Left ventricle myocardium inferior (tissue), 1 donor: ENCODE data around the gene IRF4. TPM values are rescaled to one million over a fixed set of nuclear protein-coding genes. Genes with fewer than 3 reads are reported as not detected.
A peak's percentile ranks its signal among the peaks of the same experiment; 100 is the strongest.

Source experiments
- DNase-seq: peaks from one replicate; pipeline ENCODE4 v3.0.0-alpha.2; 2020
- H3K27ac ChIP-seq: fragments of 200-600 bp; replicated peaks from 2 replicates; pipeline ENCODE4 v1.8.0; 2021
- H3K27me3 ChIP-seq: fragments of 200-600 bp; 2 replicates; pipeline ENCODE4 v1.8.0; 2021; ENCODE audit warnings: low read depth
- H3K36me3 ChIP-seq: fragments of 200-600 bp; 2 replicates; pipeline ENCODE4 v1.8.0; 2021
- H3K4me1 ChIP-seq: fragments of 200-600 bp; 2 replicates; pipeline ENCODE4 v1.8.0; 2021
- H3K4me3 ChIP-seq: fragments of 200-600 bp; 2 replicates; pipeline ENCODE4 v1.8.0; 2021; ENCODE audit warnings: mild to moderate bottlenecking, moderate library complexity
- H3K9me3 ChIP-seq: fragments of 200-600 bp; replicated peaks from 2 replicates; pipeline ENCODE4 v1.8.0; 2021
- intact Hi-C: fragments of 100-400 bp; cut with micrococcal nuclease; formaldehyde crosslinking; loops from one replicate; pipeline ENCODE4 v1.11.0; 2022
- total RNA-seq: library from RNA; stranded (reverse); fragmentation: NEBNext Ultra II Directional; extraction: Animal tissue kit (Norgen Biotek cat#: 25700); gene quantifications from one replicate; pipeline ENCODE4 v1.2.1, GENCODE V29; 2021
- TF ChIP-seq, protein P1 (sequence below): fragments of 200-600 bp; IDR thresholded peaks from 2 replicates; pipeline ENCODE4 v1.8.0; 2021; ENCODE audit warnings: antibody characterized with exemption, mild to moderate bottlenecking, borderline replicate concordance
- donor health status: DM: no; HTN: yes; CAD: no; lungs with severe emphysema.

Gene IRF4
- total RNA-seq, 1 donor from 2014 or later, result 0.22 TPM

DNA sequence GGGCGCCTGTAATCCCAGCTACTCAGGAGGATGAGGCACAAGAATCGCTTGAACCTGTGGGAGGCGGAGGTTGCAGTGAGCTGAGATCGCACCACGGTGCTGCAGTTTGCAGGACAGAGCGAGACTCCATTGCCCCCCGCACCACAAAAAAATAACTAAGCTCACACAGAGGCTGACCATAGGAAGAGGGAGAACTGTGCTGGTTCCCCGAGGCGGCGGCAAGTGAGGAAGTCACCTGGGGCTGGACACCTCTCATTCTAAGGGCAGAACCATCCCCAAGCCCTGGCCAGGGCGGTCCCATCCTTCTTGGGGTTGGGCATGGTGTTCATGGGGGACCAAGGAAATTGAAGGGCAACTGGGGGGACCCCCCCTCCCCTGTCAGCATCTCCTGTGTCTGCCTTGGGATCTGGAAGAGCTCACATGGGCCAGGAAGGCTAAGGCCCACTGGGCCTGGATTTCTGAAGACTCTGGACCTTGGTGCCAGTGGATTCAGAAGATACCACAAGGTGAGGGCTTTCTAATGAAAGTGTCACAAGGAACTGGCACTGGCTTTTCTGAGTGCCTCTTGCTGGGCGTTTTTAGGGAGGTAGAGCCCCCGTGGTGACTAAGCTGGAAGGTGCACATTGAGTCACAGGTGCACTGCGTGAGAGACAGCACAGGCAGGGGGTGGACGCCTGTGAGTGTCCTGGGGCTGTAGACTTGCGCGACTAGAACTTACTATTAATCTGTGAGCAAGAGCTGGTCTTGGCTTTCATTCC lies 11.5 kb downstream of the IRF4 start:
- Histone ChIP-seq H3K36me3 (no peaks in the 10 kb centered on the region), H3K9me3 (peaks cover 5% of the 10 kb centered on the region), H3K27ac (no peak overlapping the region), H3K27me3 (peaks cover 66% of the 10 kb centered on the region), H3K4me1 (peaks cover 4% of the 10 kb centered on the region), H3K4me3 (no peak overlapping the region)
- TF ChIP-seq, protein P1, sequence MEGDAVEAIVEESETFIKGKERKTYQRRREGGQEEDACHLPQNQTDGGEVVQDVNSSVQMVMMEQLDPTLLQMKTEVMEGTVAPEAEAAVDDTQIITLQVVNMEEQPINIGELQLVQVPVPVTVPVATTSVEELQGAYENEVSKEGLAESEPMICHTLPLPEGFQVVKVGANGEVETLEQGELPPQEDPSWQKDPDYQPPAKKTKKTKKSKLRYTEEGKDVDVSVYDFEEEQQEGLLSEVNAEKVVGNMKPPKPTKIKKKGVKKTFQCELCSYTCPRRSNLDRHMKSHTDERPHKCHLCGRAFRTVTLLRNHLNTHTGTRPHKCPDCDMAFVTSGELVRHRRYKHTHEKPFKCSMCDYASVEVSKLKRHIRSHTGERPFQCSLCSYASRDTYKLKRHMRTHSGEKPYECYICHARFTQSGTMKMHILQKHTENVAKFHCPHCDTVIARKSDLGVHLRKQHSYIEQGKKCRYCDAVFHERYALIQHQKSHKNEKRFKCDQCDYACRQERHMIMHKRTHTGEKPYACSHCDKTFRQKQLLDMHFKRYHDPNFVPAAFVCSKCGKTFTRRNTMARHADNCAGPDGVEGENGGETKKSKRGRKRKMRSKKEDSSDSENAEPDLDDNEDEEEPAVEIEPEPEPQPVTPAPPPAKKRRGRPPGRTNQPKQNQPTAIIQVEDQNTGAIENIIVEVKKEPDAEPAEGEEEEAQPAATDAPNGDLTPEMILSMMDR, result no peak
- intact Hi-C loops, result no loop called here
- DNase-seq, result no peak

DNA sequence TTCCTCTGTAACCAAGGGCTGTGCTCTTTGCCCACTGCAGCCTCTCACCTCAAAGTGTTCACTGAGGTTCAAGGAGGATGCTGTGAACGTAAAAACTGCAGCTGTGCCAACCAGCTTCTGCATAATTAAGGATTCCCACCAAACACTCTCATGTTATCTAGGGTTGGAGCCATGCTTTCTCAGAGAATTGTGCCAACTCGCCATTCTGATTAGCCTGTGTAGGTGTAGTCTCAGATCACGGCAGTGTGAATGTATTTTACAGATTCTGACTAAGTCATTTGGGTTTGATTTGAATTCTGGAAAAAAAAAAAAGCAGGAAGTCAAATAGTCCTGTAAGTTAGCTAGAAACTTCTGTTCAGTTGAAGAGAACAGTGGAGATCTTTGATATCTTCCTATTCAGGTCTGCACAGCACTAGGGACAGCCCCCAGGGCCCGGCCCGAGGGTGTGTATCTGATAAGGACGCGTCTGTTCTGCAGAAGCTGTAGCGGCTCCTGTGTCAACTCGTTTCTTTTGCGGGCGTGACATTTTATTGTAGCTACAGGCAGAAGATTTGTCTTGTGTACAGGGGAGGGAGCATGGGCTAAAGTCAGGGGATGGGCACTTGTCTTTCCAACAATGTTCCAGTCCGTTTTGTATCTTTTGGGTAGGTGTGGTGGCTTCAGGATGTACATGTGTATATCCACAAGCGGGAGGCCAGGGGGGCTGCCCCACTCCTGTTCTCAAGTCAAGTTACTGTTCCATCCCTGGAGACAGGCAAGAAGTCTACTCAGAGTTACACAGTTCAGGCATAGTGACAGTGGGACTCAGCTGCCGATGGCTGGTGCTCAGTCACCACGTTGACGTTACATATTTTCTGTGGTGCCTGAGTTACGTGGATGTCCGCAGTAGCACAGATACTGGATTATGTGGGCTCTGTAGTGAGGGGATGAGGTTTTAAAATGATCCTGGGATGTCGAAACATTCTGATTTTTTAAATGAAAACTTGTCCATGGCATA lies 12.4 kb downstream of the IRF4 start:
- peaks cover 13% of the 10 kb centered on the region for H3K4me1 ChIP-seq
- no peaks in the 10 kb centered on the region for H3K36me3 ChIP-seq
- H3K27me3 ChIP-seq, result peaks cover 58% of the 10 kb centered on the region
- H3K9me3 ChIP-seq, result peaks cover 5% of the 10 kb centered on the region
- TF ChIP-seq, protein P1, result no peak
- DNase-seq, result no peak
- intact Hi-C loops, result no loop called here
- no peak overlapping the region for H3K4me3 ChIP-seq
- no peak overlapping the region for H3K27ac ChIP-seq

DNA sequence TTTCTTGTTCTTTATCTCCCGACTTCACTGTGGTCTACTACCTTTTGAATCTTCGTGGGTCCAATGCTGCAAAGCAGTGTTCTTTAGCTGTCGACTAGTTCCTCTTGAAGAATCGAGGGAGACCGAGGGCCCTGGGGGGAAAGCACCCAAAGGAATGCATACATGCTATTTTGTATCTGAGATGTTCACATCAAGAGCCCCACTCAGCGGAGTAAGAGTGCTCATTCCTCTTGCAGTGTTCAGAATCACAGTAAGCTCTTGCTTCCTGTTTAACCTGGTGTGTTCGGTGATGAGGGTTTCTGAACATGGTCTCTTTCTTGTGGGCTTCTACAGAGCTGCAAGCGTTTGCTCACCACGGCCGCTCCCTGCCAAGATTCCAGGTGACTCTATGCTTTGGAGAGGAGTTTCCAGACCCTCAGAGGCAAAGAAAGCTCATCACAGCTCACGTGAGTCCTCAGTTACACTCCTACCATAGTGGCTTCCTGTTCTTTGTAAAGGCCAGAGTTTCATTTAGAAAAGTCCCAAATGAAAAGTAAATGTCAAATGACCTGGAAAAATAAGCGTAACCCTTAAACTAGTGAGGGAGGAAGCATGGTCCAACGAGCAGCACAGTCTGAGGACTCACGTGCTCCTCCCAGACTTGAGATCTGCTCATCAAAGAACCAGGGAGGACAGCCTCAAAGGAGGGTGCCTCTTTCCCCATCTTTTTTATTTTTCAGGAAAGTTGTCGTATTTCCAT lies 13.3 kb downstream of the IRF4 start:
- H3K4me1 ChIP-seq, result peaks cover 11% of the 10 kb centered on the region
- H3K27me3 ChIP-seq, result peaks cover 55% of the 10 kb centered on the region
- no peaks in the 10 kb centered on the region for H3K36me3 ChIP-seq
- TF ChIP-seq, protein P1, result no peak
- peaks cover 5% of the 10 kb centered on the region for H3K9me3 ChIP-seq
- no peak for DNase-seq
- H3K27ac ChIP-seq, result no peak overlapping the region
- intact Hi-C loops, result no loop called here
- no peak overlapping the region for H3K4me3 ChIP-seq

DNA sequence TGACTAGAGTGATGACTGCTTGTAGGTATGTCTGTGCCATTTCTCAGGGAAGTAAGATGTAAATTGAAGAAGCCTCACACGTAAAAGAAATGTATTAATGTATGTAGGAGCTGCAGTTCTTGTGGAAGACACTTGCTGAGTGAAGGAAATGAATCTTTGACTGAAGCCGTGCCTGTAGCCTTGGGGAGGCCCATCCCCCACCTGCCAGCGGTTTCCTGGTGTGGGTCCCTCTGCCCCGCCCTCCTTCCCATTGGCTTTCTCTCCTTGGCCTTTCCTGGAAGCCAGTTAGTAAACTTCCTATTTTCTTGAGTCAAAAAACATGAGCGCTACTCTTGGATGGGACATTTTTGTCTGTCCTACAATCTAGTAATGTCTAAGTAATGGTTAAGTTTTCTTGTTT lies 16.6 kb downstream of the IRF4 start:
- no peak overlapping the region for H3K27ac ChIP-seq
- H3K27me3 ChIP-seq, result peaks cover 52% of the 10 kb centered on the region
- H3K9me3 ChIP-seq, result peaks cover 5% of the 10 kb centered on the region
- DNase-seq, result no peak
- TF ChIP-seq, protein P1, result no peak
- H3K36me3 ChIP-seq, result no peaks in the 10 kb centered on the region
- intact Hi-C loops, result no loop called here
- H3K4me1 ChIP-seq, result peaks cover 10% of the 10 kb centered on the region
- no peak overlapping the region for H3K4me3 ChIP-seq

DNA sequence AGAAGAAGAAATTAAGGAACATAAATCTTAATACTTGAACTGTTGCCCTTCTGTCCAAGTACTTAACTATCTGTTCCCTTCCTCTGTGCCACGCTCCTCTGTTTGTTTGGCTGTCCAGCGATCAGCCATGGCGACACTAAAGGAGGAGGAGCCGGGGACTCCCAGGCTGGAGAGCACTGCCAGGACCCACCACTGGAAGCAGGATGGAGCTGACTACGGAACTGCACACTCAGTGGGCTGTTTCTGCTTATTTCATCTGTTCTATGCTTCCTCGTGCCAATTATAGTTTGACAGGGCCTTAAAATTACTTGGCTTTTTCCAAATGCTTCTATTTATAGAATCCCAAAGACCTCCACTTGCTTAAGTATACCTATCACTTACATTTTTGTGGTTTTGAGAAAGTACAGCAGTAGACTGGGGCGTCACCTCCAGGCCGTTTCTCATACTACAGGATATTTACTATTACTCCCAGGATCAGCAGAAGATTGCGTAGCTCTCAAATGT lies 17.1 kb downstream of the IRF4 start:
- Histone ChIP-seq H3K36me3 (no peaks in the 10 kb centered on the region), H3K27ac (no peak overlapping the region), H3K27me3 (peaks cover 52% of the 10 kb centered on the region), H3K4me1 (peaks cover 10% of the 10 kb centered on the region), H3K9me3 (peaks cover 5% of the 10 kb centered on the region), H3K4me3 (no peak overlapping the region)
- intact Hi-C loops, result no loop called here
- TF ChIP-seq, protein P1, result peak; percentile 58
- no peak for DNase-seq
